AG20443 (cell line): ENCODE results near the gene TMEM132C.
"Not testable (repeated sequence)": the region's sequence is repeated elsewhere in the genome, so short reads cannot be mapped to it uniquely, and the experiment has no call there.

Experiments used
- DNase-seq: peaks from one replicate; pipeline ENCODE4 v3.0.0; 2012; ENCODE audit warnings: low spot score, mixed read lengths

The TMEM132C gene

DNA sequence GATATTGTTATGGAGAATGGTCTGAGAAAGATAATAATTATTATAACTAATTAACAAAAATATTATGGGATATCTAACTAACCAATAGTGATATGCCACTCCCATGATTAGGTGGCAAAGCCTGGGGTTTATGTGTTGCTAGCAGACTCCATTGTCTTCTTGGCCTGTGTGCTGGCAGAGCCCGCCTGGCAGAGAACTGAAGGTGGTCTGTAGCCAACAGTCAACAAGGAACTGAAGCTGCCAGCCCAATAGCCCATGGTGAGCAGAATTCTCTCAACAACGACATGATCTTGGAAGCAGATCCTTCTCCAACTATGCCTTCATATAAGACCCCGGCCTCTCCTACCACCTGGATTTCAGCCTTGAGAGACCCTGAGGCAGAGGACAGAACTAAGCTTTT is 298.0 kb downstream of the TMEM132C start:
- DNase-seq = no peak

DNA sequence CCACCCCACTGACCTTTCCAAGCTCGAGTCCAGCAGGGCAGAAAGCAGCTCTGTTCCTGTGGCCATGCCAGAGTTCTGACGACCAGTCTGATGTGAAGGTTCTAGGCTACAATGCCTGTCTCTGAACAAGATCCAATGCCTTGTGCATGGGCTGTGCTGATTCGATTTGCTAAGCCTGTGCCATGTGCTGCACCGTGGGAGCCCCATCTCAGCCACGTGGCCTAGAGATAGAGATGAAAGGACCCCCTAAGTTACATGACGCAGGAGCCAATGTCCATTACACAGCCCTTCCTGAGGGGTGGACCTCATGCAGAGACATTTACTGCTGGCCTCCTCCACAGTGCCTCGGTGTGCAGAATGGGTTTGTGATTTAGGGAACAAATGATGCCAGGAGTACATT is 300.8 kb downstream of the TMEM132C start:
- DNase-seq = no peak

DNA sequence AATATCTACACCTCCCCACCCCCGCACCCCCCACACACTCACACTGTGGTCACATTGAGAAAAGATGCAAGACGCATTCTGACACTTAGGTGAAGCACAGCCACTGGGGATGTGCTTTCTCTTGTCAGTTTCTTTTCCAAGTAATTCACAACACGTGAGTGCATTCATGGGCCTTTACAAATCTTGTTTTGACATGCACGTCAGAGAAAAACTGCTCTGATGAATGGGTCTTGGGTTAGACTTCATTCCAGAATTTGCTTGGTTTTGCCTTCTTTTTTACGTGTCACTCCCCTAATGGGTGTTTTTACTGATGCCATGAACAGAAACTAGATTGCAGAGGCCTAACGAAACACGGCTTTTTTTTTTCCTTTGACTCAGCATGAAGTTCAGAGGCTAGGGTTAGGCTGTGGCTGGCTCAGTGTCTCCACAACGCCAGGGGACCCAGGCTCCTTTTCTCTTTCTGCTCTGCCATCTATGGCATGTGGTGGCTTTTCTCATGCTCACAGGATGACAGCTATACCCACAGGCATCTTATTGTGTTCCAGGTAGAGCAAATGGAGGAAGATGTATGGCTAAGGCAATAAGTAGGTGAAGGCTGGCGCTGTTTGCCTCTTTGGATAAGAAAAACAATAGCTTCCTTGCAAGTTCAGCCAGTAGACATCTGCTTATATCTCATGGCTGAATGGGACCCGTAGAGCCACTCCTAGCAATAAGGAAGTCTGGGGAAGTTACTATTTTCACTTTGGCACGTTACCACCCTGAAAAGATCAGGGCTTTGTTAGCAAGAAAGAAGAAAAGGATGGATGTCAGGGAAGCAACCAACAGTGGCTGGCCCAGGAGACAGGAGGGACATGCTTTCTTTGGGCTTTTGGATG is 303.5 kb downstream of the TMEM132C start:
- no peak for DNase-seq

DNA sequence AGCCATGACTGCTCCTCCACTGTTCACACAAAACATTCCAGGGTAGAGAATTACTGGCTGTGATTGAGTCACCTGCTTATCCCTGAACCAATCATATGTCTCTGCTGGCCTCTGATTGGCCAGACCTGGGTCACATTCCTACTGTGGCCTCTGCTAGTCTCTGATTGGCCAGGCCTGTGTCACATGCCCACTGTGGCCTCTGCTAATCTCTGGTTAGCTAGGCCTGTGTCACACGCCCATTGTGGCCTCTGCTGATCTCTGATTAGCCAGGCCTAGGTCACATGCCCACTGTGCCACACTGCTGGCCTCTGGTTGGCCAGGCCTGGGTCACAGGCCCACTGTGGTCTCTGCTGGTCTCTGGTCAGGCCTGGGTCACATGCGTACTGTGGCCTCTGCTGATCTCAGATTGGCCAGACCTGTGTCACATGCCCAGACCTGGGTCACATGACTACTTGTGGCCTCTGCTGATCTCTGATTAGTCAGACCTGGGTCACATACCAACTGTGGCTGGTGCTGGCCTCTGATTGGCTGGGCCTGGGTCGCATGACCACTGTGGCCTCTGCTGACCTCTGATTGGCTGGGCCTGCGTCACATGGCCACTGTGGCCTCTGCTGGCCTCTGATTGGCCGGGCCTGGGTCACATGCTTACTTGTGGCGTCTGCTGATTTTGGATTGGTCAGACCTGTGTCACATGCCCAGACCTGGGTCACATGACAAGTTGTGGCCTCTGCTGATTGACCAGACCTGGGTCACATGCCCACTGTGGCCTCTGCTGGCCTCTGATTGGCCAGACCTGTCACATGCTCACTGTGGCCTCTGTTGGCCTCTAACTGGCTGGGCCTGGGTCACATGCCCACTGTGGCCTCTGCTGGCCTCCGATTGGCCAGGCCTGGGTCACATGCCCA is 305.2 kb downstream of the TMEM132C start:
- DNase-seq = no peak

DNA sequence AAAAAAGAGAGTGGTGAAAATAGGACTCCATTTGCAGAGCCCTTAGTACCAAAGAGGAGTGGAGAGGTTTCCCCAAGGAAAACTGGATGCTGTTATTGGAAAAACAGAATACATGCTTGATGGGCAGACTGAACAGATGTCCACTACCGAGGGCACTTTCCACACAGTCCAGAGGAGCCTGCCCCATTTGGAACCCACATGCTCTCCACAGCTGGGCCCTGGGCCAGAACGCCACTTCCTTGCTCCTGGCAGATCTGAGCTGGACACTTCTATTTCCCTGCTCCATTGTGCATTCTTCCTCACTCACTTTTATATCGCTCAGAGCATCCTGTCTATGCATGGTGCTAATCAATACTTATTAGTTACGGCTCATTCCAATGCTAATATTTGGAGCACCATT is 306.9 kb downstream of the TMEM132C start:
- no peak for DNase-seq

DNA sequence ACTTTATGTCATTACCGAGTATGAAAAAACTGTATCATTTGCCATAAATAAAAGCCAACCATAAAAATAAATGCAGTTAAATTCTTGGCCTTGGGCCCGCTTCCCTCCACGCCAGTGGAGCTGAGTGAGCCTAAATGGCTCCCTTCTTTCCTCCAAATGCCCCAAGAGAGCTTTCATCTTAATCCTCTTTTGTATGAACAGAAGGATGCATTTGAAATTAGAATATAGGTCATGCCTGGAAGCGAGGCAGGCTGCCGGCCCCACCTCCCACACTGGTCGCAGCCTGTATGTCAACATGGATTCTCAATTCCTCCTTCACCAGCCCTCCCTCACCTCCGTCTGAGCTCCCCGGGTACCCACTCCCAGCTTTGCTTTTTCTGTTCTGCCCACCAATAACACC is 311.1 kb downstream of the TMEM132C start:
- DNase-seq = no peak

DNA sequence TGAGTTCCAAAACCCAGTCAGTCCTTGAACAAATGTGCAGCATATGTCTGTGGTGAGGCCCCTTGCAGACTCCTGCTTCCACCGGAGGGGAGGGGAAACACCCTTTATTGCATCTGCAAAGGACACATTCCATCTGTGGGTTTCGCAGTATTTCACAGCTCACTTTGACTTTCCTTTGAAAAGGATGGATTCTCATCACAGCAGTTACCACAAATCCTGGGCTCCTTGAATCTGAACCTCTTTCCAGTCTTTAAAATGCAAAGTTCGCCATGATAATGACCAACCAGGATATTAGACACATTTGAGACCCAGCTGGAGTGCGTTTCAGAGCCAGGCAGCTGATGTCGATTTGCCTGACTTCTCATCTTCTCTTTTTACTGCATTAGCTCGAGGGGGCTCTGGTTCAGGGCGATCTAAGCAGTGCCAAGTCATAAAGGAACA is 314.4 kb downstream of the TMEM132C start:
- no peak for DNase-seq

DNA sequence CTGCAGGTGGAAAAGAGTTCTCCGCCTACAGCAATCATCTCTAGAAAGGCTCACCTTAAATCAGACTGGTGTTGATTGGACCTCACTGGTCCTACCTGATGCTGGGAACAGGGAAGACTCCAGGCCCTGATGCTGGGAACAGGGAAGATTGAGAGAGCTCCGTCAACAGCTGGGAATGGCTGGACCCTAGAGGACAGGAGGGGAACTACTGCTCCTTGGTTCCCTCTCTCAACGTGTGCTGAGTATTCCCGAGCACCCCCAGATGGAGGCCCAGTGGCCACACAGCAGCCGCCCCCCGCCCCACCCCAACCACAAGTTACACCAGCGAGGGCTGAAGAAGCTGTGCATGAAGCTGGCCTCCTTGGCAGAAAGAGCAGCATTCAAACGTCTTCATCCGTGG is 316.5 kb downstream of the TMEM132C start:
- DNase-seq = no peak

DNA sequence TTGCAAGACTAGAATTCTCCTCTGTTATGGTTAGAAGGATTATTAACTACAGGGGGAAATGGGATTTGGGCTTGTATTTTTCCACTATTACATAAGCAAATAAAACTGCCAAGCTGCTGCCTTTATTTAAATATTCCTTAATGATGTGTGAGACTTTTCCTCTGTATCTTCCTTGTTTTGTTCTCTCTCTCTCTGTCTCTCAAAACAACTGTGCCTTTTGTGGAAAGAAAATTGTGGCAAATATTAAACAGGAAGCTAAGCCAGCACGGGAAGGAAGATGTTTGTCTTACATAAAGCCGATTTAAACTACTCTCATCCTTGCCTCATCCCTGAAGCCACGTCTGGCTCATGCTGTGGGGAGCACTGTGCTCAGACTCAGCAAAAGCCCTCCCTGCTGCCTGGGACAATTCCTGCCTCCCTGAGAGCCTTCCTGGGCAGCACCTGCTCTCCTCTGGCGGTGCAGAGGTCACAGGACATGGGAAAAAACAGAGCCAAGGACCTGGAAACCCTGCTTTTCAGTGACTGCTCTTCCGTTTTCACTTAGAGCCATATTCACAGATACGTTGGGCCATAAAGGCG is 319.6 kb downstream of the TMEM132C start:
- DNase-seq = no peak

DNA sequence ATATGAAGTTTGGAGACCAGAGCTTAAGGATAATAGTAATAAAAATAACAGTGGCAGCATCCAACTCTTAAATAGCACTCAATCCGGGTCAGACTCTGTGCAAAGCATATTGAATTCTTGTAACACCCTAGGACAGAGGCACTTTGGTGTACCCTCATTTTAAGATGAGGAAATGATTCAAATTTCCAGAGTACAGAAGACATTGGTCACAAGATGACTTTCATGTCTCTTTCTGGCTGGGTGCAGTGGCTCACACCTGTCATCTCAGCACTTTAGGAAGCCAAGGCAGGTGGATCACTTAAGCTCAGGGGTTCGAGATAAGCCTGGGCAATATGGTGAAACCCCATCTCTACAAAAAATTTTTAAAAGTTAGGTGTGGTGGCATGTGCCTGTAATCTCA is 320.9 kb downstream of the TMEM132C start:
- DNase-seq = no peak

DNA sequence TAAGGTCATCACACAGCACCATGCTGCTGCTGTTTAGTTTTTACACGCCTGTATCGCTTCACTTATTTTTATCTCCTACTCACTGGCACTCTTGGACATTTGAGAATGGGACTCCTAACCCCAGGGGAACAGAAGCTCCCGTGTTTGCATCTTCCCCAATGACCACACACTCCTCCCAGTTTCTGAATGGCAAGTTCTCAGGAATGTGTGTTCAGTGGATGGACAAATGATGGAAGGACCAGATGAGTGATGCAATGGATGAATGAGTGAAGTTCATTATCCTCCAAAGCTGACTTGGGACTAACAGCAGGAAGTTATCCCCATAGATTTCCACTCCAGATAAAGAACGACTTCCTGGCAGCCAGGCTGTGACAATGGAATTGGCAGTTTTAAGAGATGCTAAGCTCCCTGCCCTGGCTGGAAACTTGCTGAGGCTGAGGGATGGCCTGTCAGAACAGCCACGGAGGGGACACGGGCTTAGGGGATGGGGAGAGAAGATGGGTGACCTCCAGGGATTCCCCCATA is 325.3 kb downstream of the TMEM132C start:
- no peak for DNase-seq

DNA sequence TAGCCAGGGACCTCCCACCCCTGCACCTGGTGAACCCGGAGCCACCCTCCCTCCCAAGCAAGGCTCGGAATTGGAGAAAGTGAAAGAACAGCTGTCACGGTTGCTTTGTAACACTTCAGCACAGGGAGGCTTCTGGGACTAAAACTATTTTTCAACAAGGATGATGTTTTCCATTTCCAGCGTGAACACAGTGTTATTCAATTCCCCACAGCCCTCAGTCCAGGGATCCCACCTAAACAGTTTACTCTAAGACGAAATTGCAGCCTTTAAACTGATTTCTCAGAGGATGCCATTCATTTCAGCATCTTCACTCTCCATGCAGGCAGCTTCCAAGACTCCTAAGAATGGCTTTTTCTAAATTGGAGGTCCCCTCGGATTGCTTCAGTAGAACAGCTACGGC is 327.6 kb downstream of the TMEM132C start:
- no peak for DNase-seq

DNA sequence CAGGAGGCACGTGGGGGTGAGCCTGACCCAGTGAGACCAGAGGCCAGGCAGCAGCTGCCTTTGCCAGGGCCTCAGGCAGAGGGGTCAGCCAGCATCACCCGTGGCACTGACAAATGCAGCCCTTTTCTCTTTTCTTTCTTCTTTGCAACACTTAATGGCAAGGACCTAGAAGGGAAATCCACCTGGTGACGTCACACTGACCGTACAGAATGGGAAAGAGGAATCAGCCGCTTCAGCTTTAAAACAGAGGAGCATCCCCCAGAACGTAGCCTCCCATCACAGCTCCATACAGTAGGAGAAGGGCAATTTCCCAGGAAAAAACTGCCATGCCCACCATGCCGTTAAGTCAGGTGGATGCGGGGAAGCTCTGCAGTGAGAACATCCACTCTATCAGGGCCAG is 328.6 kb downstream of the TMEM132C start:
- no peak for DNase-seq

DNA sequence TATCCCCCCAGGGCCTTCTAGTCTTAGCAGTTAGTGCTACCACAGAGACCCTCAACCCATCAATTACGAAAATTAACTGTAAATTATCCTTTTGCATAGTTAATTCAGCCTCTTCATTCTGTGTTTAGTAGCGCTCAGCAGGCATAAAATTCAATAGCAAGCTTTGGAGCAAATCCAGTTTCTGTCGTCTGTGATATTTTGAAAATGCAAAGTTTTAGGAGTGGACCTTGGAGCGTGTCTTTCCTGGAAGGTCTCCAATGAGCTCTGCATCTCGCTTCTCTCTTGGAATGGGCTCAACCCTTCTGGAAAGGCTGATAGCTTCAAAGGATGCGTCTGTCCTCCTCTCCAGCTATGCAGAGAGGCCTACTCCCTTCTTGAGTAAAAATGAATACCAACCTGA is 333.9 kb downstream of the TMEM132C start:
- no peak for DNase-seq

DNA sequence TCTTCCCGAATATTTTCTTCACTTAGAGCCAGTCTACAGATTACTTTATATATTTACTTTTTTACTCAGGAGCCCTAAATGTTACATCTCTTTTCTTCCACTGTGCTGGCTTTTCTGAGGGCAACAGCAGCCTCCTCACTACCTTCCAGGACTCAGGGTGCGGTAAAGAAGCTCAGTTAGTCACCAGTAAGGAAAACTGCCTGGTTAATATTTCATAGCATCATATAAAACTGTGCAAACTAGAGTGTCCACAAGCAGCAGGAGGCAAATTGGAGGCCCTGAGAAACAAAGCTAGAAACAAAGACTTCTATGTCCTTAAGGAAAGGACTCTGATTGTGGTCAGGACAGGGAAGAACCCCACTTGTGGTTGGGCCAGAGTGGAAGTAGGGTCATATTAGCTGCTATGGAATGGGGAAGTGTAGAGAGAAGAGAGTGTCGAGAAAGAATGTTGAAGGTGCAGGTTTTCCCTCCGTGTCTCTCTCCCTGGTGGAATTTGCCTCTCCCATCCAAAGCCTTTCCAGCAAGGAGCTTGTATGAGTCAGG is 336.7 kb downstream of the TMEM132C start:
- DNase-seq = no peak

DNA sequence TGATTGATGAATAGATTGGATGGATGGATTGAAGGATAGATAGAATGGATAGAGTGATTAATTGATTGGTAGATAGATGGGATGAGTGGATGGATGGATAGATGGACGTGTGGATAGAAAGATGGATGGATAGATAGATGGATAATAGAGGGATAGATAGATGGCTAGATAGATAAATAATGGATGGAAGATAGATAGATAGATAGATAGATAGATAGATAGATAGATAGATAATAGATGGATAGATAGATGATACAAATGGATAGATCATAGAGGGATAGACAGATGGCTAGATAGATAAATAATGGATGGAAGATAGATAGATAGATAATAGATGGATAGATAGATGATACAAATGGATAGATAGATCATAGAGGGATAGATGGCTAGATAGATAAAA is 337.2 kb downstream of the TMEM132C start:
- DNase-seq = not testable (repeated sequence)

DNA sequence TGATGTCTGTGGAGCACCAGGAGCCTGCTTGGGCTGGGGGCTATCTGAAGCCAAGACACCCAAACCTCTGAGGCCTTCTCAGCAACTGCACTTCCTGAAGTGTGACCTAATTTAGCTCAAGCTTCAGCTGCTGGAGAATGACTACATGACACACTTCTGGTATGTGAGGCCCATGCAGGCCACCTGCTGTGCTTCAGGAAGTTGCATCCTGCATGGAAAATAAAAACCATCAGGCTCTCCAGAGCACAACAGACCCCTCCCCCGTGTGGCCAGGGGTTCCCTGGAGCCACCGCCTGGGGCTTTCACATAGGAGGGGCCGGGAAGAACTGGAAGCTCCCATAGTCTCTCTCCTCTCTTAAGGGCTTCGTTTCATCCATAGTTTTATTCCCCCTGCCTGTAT is 339.1 kb downstream of the TMEM132C start:
- no peak for DNase-seq

DNA sequence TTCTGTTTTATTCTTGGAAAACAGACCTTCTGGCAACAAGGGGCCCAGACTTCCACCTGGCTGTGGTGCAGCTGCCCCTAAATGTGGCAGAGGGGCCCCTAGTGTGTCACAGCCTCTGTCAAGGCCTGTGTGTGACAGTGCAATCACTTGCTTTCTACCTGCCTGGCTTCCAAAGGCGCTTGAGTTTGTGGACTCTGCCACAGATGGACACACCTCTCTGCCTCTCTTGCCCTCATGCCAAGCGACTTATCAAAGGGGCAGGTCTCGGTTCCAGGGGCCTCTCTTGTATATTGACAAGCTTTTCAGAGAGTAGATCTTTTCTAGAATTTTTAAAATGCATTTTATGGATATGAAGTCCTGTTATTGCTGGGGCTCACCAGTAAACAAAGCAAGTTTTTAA is 339.6 kb downstream of the TMEM132C start:
- DNase-seq = no peak

DNA sequence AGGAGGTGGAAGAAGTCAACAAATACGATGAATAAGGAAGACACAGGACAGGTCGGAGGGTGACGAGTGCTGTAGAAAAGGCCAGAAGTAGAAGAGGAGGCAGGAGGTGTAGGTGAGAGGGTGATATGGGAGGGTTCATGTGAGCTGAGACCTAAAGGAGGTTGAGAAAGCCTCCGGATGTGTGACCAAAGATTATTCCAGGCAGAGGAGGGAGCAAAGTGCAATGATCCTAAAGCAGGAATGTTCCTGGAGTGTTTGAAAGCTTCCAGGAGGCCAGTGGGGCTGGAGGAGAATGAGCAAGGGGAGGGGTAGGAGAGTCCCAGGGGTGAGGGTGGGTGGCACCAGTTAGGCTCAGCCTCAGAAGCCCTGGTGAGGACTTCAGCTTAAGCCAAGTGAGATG is 340.0 kb downstream of the TMEM132C start:
- no peak for DNase-seq

DNA sequence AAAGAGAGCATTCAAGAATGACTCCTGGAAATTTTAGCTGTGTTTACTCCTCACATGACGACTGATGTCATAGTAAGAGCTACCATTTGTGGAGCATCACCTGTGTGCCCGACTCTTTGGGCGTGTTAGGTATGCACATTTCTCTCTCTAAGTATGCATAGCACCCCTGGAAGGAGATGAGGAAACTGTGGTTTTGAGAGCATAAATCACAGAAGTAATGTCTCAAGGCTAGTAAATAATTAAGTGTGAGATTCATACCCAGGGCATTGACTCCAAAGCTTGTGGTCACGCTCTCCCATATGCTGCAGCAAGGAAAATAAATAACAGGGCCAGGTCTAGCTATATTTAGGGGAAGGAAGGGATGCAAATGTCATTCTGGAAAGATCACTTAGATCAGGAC is 340.7 kb downstream of the TMEM132C start:
- DNase-seq = no peak

DNA sequence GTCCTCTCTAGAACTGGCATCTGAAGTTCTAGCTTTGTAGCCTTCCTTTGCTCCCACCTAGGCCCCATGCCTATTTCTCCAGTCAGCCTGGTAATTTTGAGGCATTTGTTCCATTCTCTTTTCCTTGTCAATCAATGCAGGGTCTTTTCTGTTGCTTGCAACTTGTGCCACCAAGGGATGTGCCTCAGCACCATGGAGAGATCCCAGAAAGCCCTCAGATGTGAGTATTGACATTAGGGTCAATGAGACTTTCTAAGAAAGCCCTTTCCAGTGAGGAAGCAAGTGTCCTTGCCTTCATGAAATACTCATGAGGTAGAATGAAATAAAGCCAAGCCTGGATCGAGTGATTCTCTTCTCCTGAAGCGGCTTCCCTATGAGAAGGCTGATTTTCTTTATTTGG is 342.9 kb downstream of the TMEM132C start:
- no peak for DNase-seq

DNA sequence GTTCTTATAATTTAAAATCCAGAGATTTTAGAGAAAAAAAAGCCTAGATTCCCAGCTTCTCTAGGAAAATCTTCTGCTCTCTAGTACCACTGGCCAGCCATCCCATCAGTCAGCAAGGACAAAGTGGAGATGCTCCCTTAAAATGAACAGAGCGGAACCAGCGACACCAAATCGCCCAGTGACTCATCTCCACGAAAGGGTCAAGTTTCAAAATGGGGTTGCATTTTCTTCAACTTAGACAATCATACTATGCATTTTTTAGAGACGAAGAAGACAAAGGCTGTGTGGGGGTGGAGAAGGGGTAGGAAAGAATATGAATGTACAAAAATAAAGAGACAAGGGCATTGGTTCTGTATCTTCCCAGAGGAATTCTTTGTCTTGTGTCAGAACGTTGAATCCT is 344.8 kb downstream of the TMEM132C start:
- no peak for DNase-seq
